Lower leg skin (tissue), 4 donors: ENCODE results near the gene RPS6KL1. TPM values are rescaled to one million over a fixed set of nuclear protein-coding genes. Genes with fewer than 3 reads are reported as not detected.

Source experiments
- DNase-seq, 2 donors: peaks; one replicate each; pipeline ENCODE4 v3.0.0-alpha.2; 2019; ENCODE audit warnings: low spot score in 2 of 2
- H3K4me3 ChIP-seq: fragments of 200-600 bp; sonication (generic); 2 replicates; pipeline ENCODE4 v1.5.1; 2017; ENCODE audit warnings: mild to moderate bottlenecking, low read depth; ENCODE audit not compliant: poor library complexity, severe bottlenecking
- POLR2A ChIP-seq, 2 donors: fragments of 450-650 bp; IDR thresholded peaks; one replicate each; pipeline ENCODE4 v1.6.1; 2016 to 2017; ENCODE audit warnings: antibody characterized with exemption in 2 of 2, mild to moderate bottlenecking in 1 of 2, moderate library complexity in 1 of 2
- WGBS, 2 donors: methylation state at CpG; one replicate each; pipeline ENCODE4 v1.1.5; 2018; 5-methylcytosine and 5-hydroxymethylcytosine counted together
- intact Hi-C: fragments of 100-400 bp; cut with DNase I; formaldehyde crosslinking; loops from one replicate; pipeline ENCODE4 v1.15.0; 2023; ENCODE audit warnings: low total_unique reads
- total RNA-seq, 4 donors: library from RNA; depleted of rRNA; stranded (reverse); fragments of >200 nt; gene quantifications; one replicate each; pipeline ENCODE4 v1.1.0, GENCODE V29; 2016
- TF ChIP-seq, protein P1 (sequence below), 3 donors: fragments of 450-650 bp; IDR thresholded peaks; one replicate each; pipeline ENCODE4 v1.5.1; 2016; ENCODE audit warnings: antibody characterized with exemption in 3 of 3, mild to moderate bottlenecking in 3 of 3, moderate library complexity in 2 of 3

Gene RPS6KL1
- total RNA-seq, 4 donors from 2014 or later, result 0.38 to 3.7 (median 2.1) TPM

DNA sequence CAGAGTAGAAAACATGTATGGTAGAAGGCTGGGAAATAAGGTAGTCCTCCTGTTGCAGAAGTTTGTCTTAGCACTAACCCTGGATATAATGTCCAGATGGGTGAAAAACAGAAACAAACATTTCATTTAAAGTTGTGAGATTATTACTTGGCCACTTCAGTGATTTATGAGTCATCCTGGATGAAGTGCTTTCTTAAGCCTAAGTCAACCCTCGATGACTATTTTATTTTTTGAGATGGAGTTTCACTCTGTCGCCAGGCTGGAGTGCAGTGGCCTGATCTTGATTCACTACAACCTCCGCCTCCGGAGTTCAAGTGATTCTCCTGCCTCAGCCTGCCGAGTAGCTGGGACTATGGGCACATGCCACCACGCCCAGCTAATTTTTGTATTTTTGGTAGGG, 31.2 kb downstream of the RPS6KL1 start:
- no peak for TF ChIP-seq POLR2A (IDR thresholded peaks at IDR 0.05)
- TF ChIP-seq, protein P1, sequence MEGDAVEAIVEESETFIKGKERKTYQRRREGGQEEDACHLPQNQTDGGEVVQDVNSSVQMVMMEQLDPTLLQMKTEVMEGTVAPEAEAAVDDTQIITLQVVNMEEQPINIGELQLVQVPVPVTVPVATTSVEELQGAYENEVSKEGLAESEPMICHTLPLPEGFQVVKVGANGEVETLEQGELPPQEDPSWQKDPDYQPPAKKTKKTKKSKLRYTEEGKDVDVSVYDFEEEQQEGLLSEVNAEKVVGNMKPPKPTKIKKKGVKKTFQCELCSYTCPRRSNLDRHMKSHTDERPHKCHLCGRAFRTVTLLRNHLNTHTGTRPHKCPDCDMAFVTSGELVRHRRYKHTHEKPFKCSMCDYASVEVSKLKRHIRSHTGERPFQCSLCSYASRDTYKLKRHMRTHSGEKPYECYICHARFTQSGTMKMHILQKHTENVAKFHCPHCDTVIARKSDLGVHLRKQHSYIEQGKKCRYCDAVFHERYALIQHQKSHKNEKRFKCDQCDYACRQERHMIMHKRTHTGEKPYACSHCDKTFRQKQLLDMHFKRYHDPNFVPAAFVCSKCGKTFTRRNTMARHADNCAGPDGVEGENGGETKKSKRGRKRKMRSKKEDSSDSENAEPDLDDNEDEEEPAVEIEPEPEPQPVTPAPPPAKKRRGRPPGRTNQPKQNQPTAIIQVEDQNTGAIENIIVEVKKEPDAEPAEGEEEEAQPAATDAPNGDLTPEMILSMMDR (IDR thresholded peaks at IDR 0.05), result no peak
- intact Hi-C loops, result no loop called here
- no peak for DNase-seq
- 74 to 87% methylated on average over 6 of the region's 6 CpGs for WGBS, 2 donors
- no peak overlapping the region for H3K4me3 ChIP-seq

DNA sequence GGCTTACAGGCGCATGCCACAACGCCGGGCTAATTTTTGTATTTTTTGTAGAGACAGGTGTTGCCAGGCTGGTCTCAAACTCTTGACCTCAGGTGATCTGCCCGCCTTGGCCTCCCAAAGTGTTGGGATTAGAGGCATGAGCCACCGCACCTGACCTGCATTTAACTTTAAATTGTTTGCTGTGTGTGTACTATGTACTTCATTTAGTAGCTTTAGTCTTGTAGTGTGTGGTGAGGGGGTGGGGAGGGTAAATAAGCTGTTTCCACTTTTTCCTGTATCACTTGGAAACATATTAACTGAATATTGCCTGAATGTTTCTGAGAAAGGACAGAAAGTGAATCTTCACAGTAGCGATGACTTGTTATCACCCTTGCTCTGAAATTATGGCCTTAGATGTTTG, 32.8 kb downstream of the RPS6KL1 start:
- H3K4me3 ChIP-seq, result no peak overlapping the region
- 93 to 99% methylated on average over 6 of the region's 6 CpGs for WGBS, 2 donors
- no peak for TF ChIP-seq POLR2A (IDR thresholded peaks at IDR 0.05)
- TF ChIP-seq, protein P1 (IDR thresholded peaks at IDR 0.05), result no peak
- intact Hi-C loops, result no loop called here
- DNase-seq, result no peak

GRCh38 chr14:74888164-74889158, 34.6 kb downstream of the RPS6KL1 start:
- no peak for DNase-seq
- intact Hi-C loops, result no loop called here
- no peak overlapping the region for H3K4me3 ChIP-seq
- TF ChIP-seq POLR2A (IDR thresholded peaks at IDR 0.05), result no peak
- TF ChIP-seq, protein P1 (IDR thresholded peaks at IDR 0.05), result no peak
- 52 to 60% methylated on average over 12 of the region's 12 CpGs for WGBS, 2 donors

- TF ChIP-seq POLR2A (IDR thresholded peaks at IDR 0.05), result no peak
- TF ChIP-seq, protein P1 (IDR thresholded peaks at IDR 0.05), result no peak
- no peak for DNase-seq
- whole genome bisulfite sequencing, 2 donors, result 37 to 44% methylated on average over 3 of the region's 3 CpGs
- no peak overlapping the region for H3K4me3 ChIP-seq
- intact Hi-C loops, result no loop called here
Measured at GRCh38 chr14:74886001-74886400, 37.1 kb downstream of the RPS6KL1 start.

GRCh38 chr14:74882103-74882920, 40.7 kb downstream of the RPS6KL1 start:
- TF ChIP-seq POLR2A (IDR thresholded peaks at IDR 0.05), result no peak
- TF ChIP-seq, protein P1 (IDR thresholded peaks at IDR 0.05), result no peak
- DNase-seq, result peak; percentile 45 to 93
- 1% methylated on average over 21 to 35 of the region's 49 CpGs for WGBS, 2 donors
- peak overlapping the region; percentile 98 for H3K4me3 ChIP-seq
- intact Hi-C loops, result no loop called here
